ENCODE measurements around the gene LCTL.

- TF ChIP-seq CTCF (IDR thresholded peaks at IDR 0.05; ENCODE audit: poor library complexity) = no peak
- TF ChIP-seq EZH2phosphoT487 (IDR thresholded peaks at IDR 0.05; ENCODE audit: low read depth, severe bottlenecking, unreplicated experiment) = no peak
Observed at GRCh38 chr15:66555685-66556084, 10.1 kb downstream of the LCTL start.

Measured in hepatocyte (in vitro differentiated cells).